ENCODE results near the gene POU4F2. TPM values are rescaled to one million over a fixed set of nuclear protein-coding genes. Genes with fewer than 3 reads are reported as not detected.

POU4F2 gene
- total and polyA plus RNA-seq, 2 donors (not counting 3 experiments of a cell fraction or from before 2014, with no cell fraction given) = not detected

DNA sequence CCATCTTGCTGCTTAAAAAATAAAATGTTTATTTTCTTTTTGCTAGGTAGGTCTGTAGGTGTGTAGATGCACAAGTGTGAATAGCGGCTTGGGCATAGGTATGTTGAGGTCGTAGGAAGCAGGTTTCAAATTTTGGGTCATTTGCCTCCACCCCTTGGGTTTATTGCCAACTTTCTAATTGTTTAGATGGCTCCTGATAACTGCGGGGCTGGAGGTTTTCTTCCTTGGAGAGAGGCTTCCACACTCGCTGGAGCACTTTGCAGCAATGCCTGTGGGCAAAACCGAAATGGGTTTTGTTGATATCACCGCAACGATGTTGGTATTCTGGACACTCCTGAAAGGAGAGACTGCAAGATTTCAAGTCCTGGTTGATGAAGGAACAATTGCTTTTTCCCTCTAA is 3.9 kb upstream of the POU4F2 start:
- no peak overlapping the region for H3K4me2 ChIP-seq (ENCODE audit: insufficient read depth, low read length)
- no peak overlapping the region for H3K9ac ChIP-seq (replicated peaks; ENCODE audit: extremely low read depth, insufficient read depth, low read length)
- peaks cover 3% of the 10 kb centered on the region for H3K4me1 ChIP-seq (ENCODE audit: control insufficient read depth, extremely low read depth, insufficient read depth, low read length)
- dilution Hi-C loops (cut with MboI; ENCODE audit: extremely low pct_ligation_motif_present, low sequenced_read_pairs) (no loop called here), intact Hi-C loops (cut with micrococcal nuclease) (loop anchor here (5.0 kb wide), 1 partner anchor 293 kb away; no protein-coding TSS in a partner anchor)
- no peak overlapping the region for H2AFZ ChIP-seq (ENCODE audit: low read depth, low read length)
- FAIRE-seq = no peak
- BruUV-seq (replicated peaks) = no TSS peak
- CTCF ChIA-PET = interaction anchor here (0.7 kb wide), 1 partner anchor 276 kb away, joined by 3 read pairs; no protein-coding TSS in a partner anchor
- TF ChIP-seq MYC (IDR thresholded peaks at IDR 0.05; ENCODE audit: low read depth, low read length) (no peak), GATA2 (IDR thresholded peaks at IDR 0.05; ENCODE audit: insufficient read depth, insufficient read length, low read depth, low read length) (no peak), FOS (IDR thresholded peaks at IDR 0.05; ENCODE audit: borderline replicate concordance, insufficient read depth, low read length) (no peak), POLR2A (IDR thresholded peaks at IDR 0.05; ENCODE audit: low read depth, low read length) (no peak), POLR2AphosphoS5 (IDR thresholded peaks at IDR 0.05; ENCODE audit: insufficient read depth, low read depth, low read length) (no peak), EZH2 (IDR thresholded peaks at IDR 0.05; ENCODE audit: borderline replicate concordance, low read depth, low read length, severe bottlenecking) (no peak), JUN (IDR thresholded peaks at IDR 0.05; ENCODE audit: borderline replicate concordance, insufficient read depth, insufficient read length, low read depth) (no peak)
- TF ChIP-seq, protein P1, sequence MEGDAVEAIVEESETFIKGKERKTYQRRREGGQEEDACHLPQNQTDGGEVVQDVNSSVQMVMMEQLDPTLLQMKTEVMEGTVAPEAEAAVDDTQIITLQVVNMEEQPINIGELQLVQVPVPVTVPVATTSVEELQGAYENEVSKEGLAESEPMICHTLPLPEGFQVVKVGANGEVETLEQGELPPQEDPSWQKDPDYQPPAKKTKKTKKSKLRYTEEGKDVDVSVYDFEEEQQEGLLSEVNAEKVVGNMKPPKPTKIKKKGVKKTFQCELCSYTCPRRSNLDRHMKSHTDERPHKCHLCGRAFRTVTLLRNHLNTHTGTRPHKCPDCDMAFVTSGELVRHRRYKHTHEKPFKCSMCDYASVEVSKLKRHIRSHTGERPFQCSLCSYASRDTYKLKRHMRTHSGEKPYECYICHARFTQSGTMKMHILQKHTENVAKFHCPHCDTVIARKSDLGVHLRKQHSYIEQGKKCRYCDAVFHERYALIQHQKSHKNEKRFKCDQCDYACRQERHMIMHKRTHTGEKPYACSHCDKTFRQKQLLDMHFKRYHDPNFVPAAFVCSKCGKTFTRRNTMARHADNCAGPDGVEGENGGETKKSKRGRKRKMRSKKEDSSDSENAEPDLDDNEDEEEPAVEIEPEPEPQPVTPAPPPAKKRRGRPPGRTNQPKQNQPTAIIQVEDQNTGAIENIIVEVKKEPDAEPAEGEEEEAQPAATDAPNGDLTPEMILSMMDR (IDR thresholded peaks at IDR 0.05; ENCODE audit: extremely low read depth in 1 of 2, insufficient read depth in 1 of 2, low read depth in 1 of 2, low read length in 2 of 2) = no peak
- TF ChIP-seq, protein P2, sequence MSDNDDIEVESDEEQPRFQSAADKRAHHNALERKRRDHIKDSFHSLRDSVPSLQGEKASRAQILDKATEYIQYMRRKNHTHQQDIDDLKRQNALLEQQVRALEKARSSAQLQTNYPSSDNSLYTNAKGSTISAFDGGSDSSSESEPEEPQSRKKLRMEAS (IDR thresholded peaks at IDR 0.05; ENCODE audit: insufficient read depth, insufficient read length) = no peak
- no peaks in the 10 kb centered on the region for H4K20me1 ChIP-seq (replicated peaks; ENCODE audit: control insufficient read depth, extremely low read depth, insufficient read depth, low read length)
- POLR2A ChIA-PET = no interaction called here
- no peak overlapping the region for H3K4me3 ChIP-seq (replicated peaks in 1 of 3; ENCODE audit: insufficient read depth in 1 of 3, low read depth in 1 of 3, low read length in 3 of 3)
- no peaks in the 10 kb centered on the region for H3K36me3 ChIP-seq (ENCODE audit: control insufficient read depth in 2 of 2, extremely low read depth in 1 of 2, insufficient read depth in 2 of 2, low read length in 2 of 2)
- no peak overlapping the region for H3K27ac ChIP-seq (ENCODE audit: insufficient read depth, low read depth, low read length)
- no peak for DNase-seq (ENCODE audit: low read depth, low spot score)
- H3K9me3 ChIP-seq (replicated peaks; ENCODE audit: control insufficient read depth, insufficient read depth, low read length) = no peaks in the 10 kb centered on the region
- H3K9me1 ChIP-seq (replicated peaks; ENCODE audit: control insufficient read depth, extremely low read depth, insufficient read depth, low read length) = no peaks in the 10 kb centered on the region
- peaks cover 69 to 94% of the 10 kb centered on the region in 2 experiments for H3K27me3 ChIP-seq (ENCODE audit: control insufficient read depth in 2 of 2, insufficient read depth in 2 of 2, low read length in 2 of 2)
- no peaks in the 10 kb centered on the region for H3K79me2 ChIP-seq (ENCODE audit: control insufficient read depth, insufficient read depth, low read length)
